H1 (cell line): Measurements from ENCODE around the gene UBE2K. TPM values are rescaled to one million over a fixed set of nuclear protein-coding genes. Genes with fewer than 3 reads are reported as not detected.

Experiments used
- GABPA ChIP-seq: IDR thresholded peaks from 2 replicates; pipeline ENCODE4 v1.6.1; 2011; ENCODE audit warnings: mild to moderate bottlenecking, low read length, moderate library complexity, borderline replicate concordance; ENCODE audit not compliant: insufficient read depth
- KDM5A ChIP-seq: fragments of 200-600 bp; IDR thresholded peaks from 2 replicates; pipeline ENCODE4 v1.7.1; 2012; ENCODE audit warnings: mild to moderate bottlenecking, low read length, inconsistent platforms, mixed read lengths
- PHF8 ChIP-seq: fragments of 200-600 bp; sonication (generic); conservative IDR thresholded peaks from 2 replicates; pipeline ENCODE4 v1.7.1; 2012; ENCODE audit warnings: low read depth, mild to moderate bottlenecking, inconsistent platforms, low read length, moderate library complexity
- polyA plus RNA-seq, 7 experiments: library from polyadenylated mRNA; depleted of rRNA in 3 of 7; stranded (reverse) in 5 of 7; unstranded in 2 of 7; fragments of >200 nt in 5 of 7; fragments of 200-250 nt in 2 of 7; gene quantifications; 1 replicate in 5 of 7; 2 replicates in 1 of 7; 4 replicates in 1 of 7; pipeline versions ENCODE4 v1.2.1 to v1.2.3, GENCODE V29; 2011 to 2013; ENCODE audit warnings: missing spikeins in 2 of 7, mixed read lengths in 2 of 7
- total RNA-seq: library from RNA; stranded (reverse); fragmentation: NEBNext Ultra II Directional; extraction: Animal tissue kit (Norgen Biotek cat#: 25700); gene quantifications from 2 replicates; pipeline ENCODE4 v1.2.1, GENCODE V29; 2021

Gene UBE2K
- total and polyA plus RNA-seq, 2 of the 8 experiments (the other 6 are each of a cell fraction or from before 2014, with no cell fraction given), result 53.6 to 174 TPM

GRCh38 chr4:39822662-39823061, 124.7 kb downstream of the UBE2K start (continued):
- TF ChIP-seq KDM5A, result no peak
- no peak for TF ChIP-seq GABPA
- no peak for TF ChIP-seq PHF8
